B cell (primary cell): ENCODE results near the gene LMNTD2. TPM values are rescaled to one million over a fixed set of nuclear protein-coding genes. Genes with fewer than 3 reads are reported as not detected.
A peak's percentile ranks its signal among the peaks of the same experiment; 100 is the strongest.

Source experiments
- ATAC-seq: fragments of 200-7000 bp; cut with Tn5 transposase; one replicate; pipeline ENCODE4 v1.10.0; 2021; ENCODE audit warnings: low read depth, mild to moderate bottlenecking, moderate number of reproducible peaks, moderate library complexity
- CTCF ChIA-PET: fragments of 350-600 bp; sonication (Branson Sonifier 250); formaldehyde crosslinking; loops from one replicate; lab custom pipeline; 2021; ENCODE audit warnings: antibody characterized with exemption, inconsistent platforms; lab: Charles Lee
- POLR2A ChIA-PET: fragments of 350-600 bp; sonication (Branson Sonifier 250); formaldehyde crosslinking; loops from one replicate; lab custom pipeline; 2021; ENCODE audit warnings: antibody characterized with exemption; lab: Charles Lee
- DNase-seq: peaks from one replicate; pipeline ENCODE4 v3.0.0; 2013
- H2AFZ ChIP-seq: 2 replicates; pipeline ENCODE4 v1.6.1; 2012; ENCODE audit warnings: mild to moderate bottlenecking, low read depth, low read length; ENCODE audit not compliant: insufficient read depth, poor library complexity, severe bottlenecking
- H3K27ac ChIP-seq, 2 donors: 1 replicate in 1 of 2; 2 replicates in 1 of 2; pipeline ENCODE4 v1.5.1; 2012 to 2013; ENCODE audit warnings: low read length in 2 of 2, mild to moderate bottlenecking in 2 of 2, moderate library complexity in 1 of 2
- H3K27me3 ChIP-seq, 4 experiments: fragments of 200-600 bp in 1 of 4; sonication (generic) in 1 of 4; replicated peaks in 1 of 4; 1 replicate in 2 of 4; 2 replicates in 2 of 4; pipeline versions ENCODE4 v1.6.1 to v1.7.0; 2013 to 2016; ENCODE audit warnings: low read length in 3 of 4, mild to moderate bottlenecking in 2 of 4, mixed read lengths in 1 of 4, moderate library complexity in 1 of 4; ENCODE audit not compliant: insufficient read depth in 4 of 4, control insufficient read depth in 3 of 4; ENCODE audit errors: control extremely low read depth in 1 of 4
- H3K36me3 ChIP-seq, 2 experiments: replicated peaks in 1 of 2; 1 replicate in 1 of 2; 2 replicates in 1 of 2; pipeline versions ENCODE4 v1.6.1 to v1.7.1; 2013; ENCODE audit warnings: low read length in 1 of 2; ENCODE audit not compliant: insufficient read depth in 2 of 2, control insufficient read depth in 1 of 2; ENCODE audit errors: control extremely low read depth in 1 of 2, extremely low read depth in 1 of 2
- H3K4me1 ChIP-seq, 2 donors: fragments of 200-600 bp in 1 of 2; sonication (generic) in 1 of 2; 1 replicate in 1 of 2; 2 replicates in 1 of 2; pipeline versions ENCODE4 v1.5.1 to v1.6.1; 2013 to 2017; ENCODE audit warnings: low read length in 2 of 2; ENCODE audit not compliant: control insufficient read depth in 2 of 2, insufficient read depth in 2 of 2
- H3K4me2 ChIP-seq: replicated peaks from 2 replicates; pipeline ENCODE3; 2012; ENCODE audit warnings: mild to moderate bottlenecking, low read depth, low read length; ENCODE audit not compliant: poor library complexity, severe bottlenecking
- H3K4me3 ChIP-seq, 5 experiments: fragments of 200-600 bp in 1 of 5; sonication (generic) in 1 of 5; 1 replicate in 3 of 5; 2 replicates in 2 of 5; pipeline versions ENCODE4 v1.5.1 to v1.7.0; 2011 to 2016; ENCODE audit warnings: low read length in 4 of 5, mild to moderate bottlenecking in 4 of 5, low read depth in 2 of 5, control low read depth in 1 of 5, moderate library complexity in 1 of 5; ENCODE audit not compliant: insufficient read depth in 1 of 5; ENCODE audit errors: control extremely low read depth in 1 of 5, extremely low read depth in 1 of 5
- H3K79me2 ChIP-seq: fragments of 200-600 bp; sonication (generic); one replicate; pipeline ENCODE4 v1.6.0; 2016; ENCODE audit warnings: low read length; ENCODE audit not compliant: control insufficient read depth, insufficient read depth
- H3K9ac ChIP-seq: fragments of 200-600 bp; sonication (generic); 2 replicates; pipeline ENCODE4 v1.6.1; 2017; ENCODE audit warnings: mild to moderate bottlenecking, low read length, moderate library complexity
- H3K9me3 ChIP-seq, 3 donors: one replicate each; pipeline versions ENCODE4 v1.6.1 to v1.7.1; 2013; ENCODE audit warnings: low read length in 2 of 3; ENCODE audit not compliant: control insufficient read depth in 2 of 3, insufficient read depth in 1 of 3; ENCODE audit errors: control extremely low read depth in 1 of 3
- H4K20me1 ChIP-seq: 2 replicates; pipeline ENCODE4 v1.6.0; 2012; ENCODE audit warnings: mild to moderate bottlenecking, low read length; ENCODE audit not compliant: insufficient read depth, control insufficient read depth, poor library complexity, severe bottlenecking
- H3K27ac Mint-ChIP-seq: one replicate; pipeline ENCODE4 v1.8.0; 2021; ENCODE audit warnings: mixed read lengths
- H3K27me3 Mint-ChIP-seq: one replicate; pipeline ENCODE4 v1.8.0; 2021; ENCODE audit warnings: mixed read lengths
- H3K4me1 Mint-ChIP-seq: one replicate; pipeline ENCODE4 v1.8.0; 2021; ENCODE audit warnings: mixed read lengths
- H3K4me3 Mint-ChIP-seq: one replicate; pipeline ENCODE4 v1.8.0; 2021; ENCODE audit warnings: mixed read lengths
- H3K9me3 Mint-ChIP-seq: one replicate; pipeline ENCODE4 v1.8.0; 2022; ENCODE audit warnings: mixed read lengths; ENCODE audit not compliant: insufficient read depth
- EZH2 ChIP-seq: IDR thresholded peaks from 2 replicates; pipeline ENCODE4 v1.6.1; 2012; ENCODE audit warnings: borderline replicate concordance, low read depth, mild to moderate bottlenecking, moderate library complexity, low read length; ENCODE audit not compliant: insufficient read depth, poor library complexity, severe bottlenecking
- WGBS: methylation state at CpG from one replicate; pipeline ENCODE4 v1.1.5; 2013; ENCODE audit warnings: missing lambda C conversion rate; ENCODE audit not compliant: insufficient coverage; 5-methylcytosine and 5-hydroxymethylcytosine counted together
- intact Hi-C: fragments of 100-400 bp; cut with micrococcal nuclease; formaldehyde crosslinking; loops from one replicate; pipeline ENCODE4 v1.10.0; 2022
- polyA plus RNA-seq: library from polyadenylated mRNA; depleted of rRNA; stranded (reverse); fragments of >200 nt; gene quantifications from 2 replicates; pipeline ENCODE4 v1.2.3, GENCODE V29; 2012
- total RNA-seq, 2 donors: library from RNA; stranded (reverse); fragments of 120-200 nt in 1 of 2; gene quantifications; 1 replicate in 1 of 2; 2 replicates in 1 of 2; pipeline versions ENCODE4 v1.2.3 to v1.2.4, GENCODE V29; 2013 to 2022
- TF ChIP-seq, protein P1 (sequence below): fragments of 200-600 bp; IDR thresholded peaks from one replicate; pipeline ENCODE4 v1.8.0; 2022; ENCODE audit warnings: antibody characterized with exemption, mild to moderate bottlenecking

The LMNTD2 gene
- total and polyA plus RNA-seq, 2 donors (not counting 1 experiment from before 2014, with no cell fraction given), result 21.4 to 29.6 TPM

DNA sequence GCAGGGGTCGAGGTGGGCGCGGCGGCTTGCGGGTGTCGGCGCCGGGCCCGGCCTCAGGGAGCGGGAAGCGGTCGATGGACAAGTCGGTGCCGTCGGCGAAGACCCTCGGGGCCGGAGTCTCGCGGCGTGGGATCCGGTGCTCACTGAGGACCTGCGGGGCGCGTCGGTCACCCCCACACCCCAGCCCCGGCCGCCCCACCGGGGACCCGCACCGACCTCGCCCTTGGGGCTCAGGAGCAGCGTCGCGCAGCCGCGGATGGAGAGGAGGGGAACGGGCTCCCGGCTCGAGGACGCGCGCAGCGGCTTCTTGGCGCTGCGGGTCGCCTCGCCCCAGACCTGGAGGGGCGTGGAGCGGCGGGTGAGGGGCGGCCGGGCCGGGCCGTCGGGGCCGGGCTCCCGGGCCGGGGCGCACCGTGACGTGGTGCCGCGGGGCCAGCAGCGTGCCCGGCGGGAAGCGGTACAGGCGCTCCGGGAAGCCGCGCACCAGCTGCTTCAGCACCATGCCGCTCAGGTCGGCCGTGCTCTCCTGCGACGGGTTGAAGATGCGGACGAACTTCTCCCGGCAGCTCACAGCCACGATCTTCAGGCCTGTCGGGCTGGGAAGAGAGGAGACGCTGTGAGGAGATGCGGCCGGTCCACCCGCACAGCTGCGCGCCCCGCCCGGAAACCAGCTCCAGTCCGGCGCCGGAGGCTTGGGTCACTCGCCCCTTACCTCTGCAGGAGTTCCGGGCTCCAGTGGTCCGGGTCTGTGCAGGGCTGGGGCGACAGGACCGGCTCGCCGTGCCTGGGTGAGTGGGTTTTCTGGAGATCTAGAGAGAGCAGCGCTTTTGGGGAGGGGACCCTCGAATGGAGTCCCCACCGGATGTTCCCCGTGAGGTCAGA, 4.5 kb downstream of the LMNTD2 start:
- no peak overlapping the region for H3K27ac ChIP-seq
- Mint-ChIP-seq H3K27me3 (no peaks in the 10 kb centered on the region), H3K27ac (peak overlapping the region; percentile 32), H3K9me3 (no peaks in the 10 kb centered on the region), H3K4me1 (peaks cover 18% of the 10 kb centered on the region), H3K4me3 (peak overlapping the region; percentile 64)
- peak overlapping the region; percentile 62 for H2AFZ ChIP-seq
- ATAC-seq (no peak), DNase-seq (peak; percentile 62)
- H3K79me2 ChIP-seq, result no peaks in the 10 kb centered on the region
- peak overlapping the region; percentile 96 for H3K4me2 ChIP-seq
- H3K4me1 ChIP-seq, result peaks cover 17 to 29% of the 10 kb centered on the region in 2 donors
- no peaks in the 10 kb centered on the region for H3K36me3 ChIP-seq
- WGBS, result 3% methylated on average over 100 of the region's 104 CpGs
- intact Hi-C loops, result loop anchor here (1.0 kb wide), 2 partner anchors 167 to 172 kb away; no protein-coding TSS in a partner anchor
- H3K9me3 ChIP-seq, result no peaks in the 10 kb centered on the region
- H3K27me3 ChIP-seq, result peaks cover 0 to 12% (median 3%) of the 10 kb centered on the region in 4 experiments
- CTCF ChIA-PET, result interaction anchor here (0.5 to 5.1 kb wide), 9 partner anchors 11 to 209 kb away, joined by 3 to 52 read pairs (median 6); partner anchors contain the start of genes IRF7 and SCT
- TF ChIP-seq, protein P1, sequence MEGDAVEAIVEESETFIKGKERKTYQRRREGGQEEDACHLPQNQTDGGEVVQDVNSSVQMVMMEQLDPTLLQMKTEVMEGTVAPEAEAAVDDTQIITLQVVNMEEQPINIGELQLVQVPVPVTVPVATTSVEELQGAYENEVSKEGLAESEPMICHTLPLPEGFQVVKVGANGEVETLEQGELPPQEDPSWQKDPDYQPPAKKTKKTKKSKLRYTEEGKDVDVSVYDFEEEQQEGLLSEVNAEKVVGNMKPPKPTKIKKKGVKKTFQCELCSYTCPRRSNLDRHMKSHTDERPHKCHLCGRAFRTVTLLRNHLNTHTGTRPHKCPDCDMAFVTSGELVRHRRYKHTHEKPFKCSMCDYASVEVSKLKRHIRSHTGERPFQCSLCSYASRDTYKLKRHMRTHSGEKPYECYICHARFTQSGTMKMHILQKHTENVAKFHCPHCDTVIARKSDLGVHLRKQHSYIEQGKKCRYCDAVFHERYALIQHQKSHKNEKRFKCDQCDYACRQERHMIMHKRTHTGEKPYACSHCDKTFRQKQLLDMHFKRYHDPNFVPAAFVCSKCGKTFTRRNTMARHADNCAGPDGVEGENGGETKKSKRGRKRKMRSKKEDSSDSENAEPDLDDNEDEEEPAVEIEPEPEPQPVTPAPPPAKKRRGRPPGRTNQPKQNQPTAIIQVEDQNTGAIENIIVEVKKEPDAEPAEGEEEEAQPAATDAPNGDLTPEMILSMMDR, result no peak
- TF ChIP-seq EZH2, result no peak
- POLR2A ChIA-PET, result interaction anchor here (0.6 to 2.4 kb wide), 5 partner anchors 20 to 1077 kb away, joined by 3 to 18 read pairs (median 5); partner anchors contain the start of genes HRAS and PHRF1
- H4K20me1 ChIP-seq, result peaks cover 11% of the 10 kb centered on the region
- H3K9ac ChIP-seq, result peak overlapping the region; percentile 64
- H3K4me3 ChIP-seq, result peak overlapping the region in 3 of 5 experiments; percentile 48 to 62 (median 56)
